ENCODE measurements around the gene GLI2. TPM values are rescaled to one million over a fixed set of nuclear protein-coding genes. Genes with fewer than 3 reads are reported as not detected.

Gene GLI2
- total RNA-seq, 1 experiment from 2014 or later: 3.4 TPM

- CTCF ChIA-PET: no interaction called here
- no peak for ATAC-seq
- H3K4me1 ChIP-seq (ENCODE audit: control insufficient read depth in 1 of 2, insufficient read depth in 2 of 2, low read length in 2 of 2): peaks cover 27 to 32% of the 10 kb centered on the region in 2 experiments
These were observed 34.5 kb downstream of the GLI2 start for GRCh38 chr2:120770176-120770575.

GRCh38 chr2:120770641-120771040, 35.0 kb downstream of the GLI2 start:
- DNase-seq (ENCODE audit: low read depth, low spot score): no peak
- H3K27ac ChIP-seq (ENCODE audit: low read depth, low read length): peak overlapping the region; percentile 71
- intact Hi-C loops (cut with micrococcal nuclease): no loop called here
- TF ChIP-seq CBX3 (IDR thresholded peaks at IDR 0.05; ENCODE audit: low read depth) (no peak), POLR2AphosphoS5 (IDR thresholded peaks at IDR 0.05; ENCODE audit: low read depth, low read length) (no peak), CTCF (IDR thresholded peaks at IDR 0.05 in 2 of 3, conservative IDR thresholded peaks at IDR 0.05 in 1 of 3; ENCODE audit: borderline replicate concordance in 1 of 3, insufficient read depth in 1 of 3, low read depth in 2 of 3, low read length in 2 of 3) (no peak), FOSL1 (IDR thresholded peaks at IDR 0.05; ENCODE audit: low read depth) (no peak), SP1 (IDR thresholded peaks at IDR 0.05; ENCODE audit: low read depth) (no peak)
- H3K4me3 ChIP-seq (replicated peaks in 1 of 2; ENCODE audit: low read depth in 1 of 2, low read length in 2 of 2): peak overlapping the region in 1 of 2 experiments; percentile 22; a peak in 2 of 4 replicates
- H3K4me2 ChIP-seq (ENCODE audit: low read length): peak overlapping the region; percentile 73
- no peaks in the 10 kb centered on the region for H3K79me2 ChIP-seq (ENCODE audit: insufficient read depth, low read length)
- no peaks in the 10 kb centered on the region for H3K9me2 ChIP-seq (ENCODE audit: insufficient read depth)
- ChIA-PET RAD21 (ENCODE audit: low non-redundant PET in 1 of 2, low total read pairs in 2 of 2, uncharacterized antibody in 2 of 2, unreplicated experiment in 2 of 2) (no interaction called here), POLR2A (interaction anchor here (1.0 to 1.3 kb wide), 2 partner anchors 10 to 20 kb away, joined by 3 read pairs; no protein-coding TSS in a partner anchor), CTCF (no interaction called here)
- no peak overlapping the region for H2AFZ ChIP-seq (ENCODE audit: low read depth, low read length, poor library complexity, severe bottlenecking)
- no TSS peak for BruUV-seq (replicated peaks)
- no peaks in the 10 kb centered on the region for H3K9me3 ChIP-seq (ENCODE audit: control insufficient read depth in 1 of 2, insufficient read depth in 1 of 2, low read depth in 1 of 2, low read length in 2 of 2)
- ATAC-seq: no peak
- no peaks in the 10 kb centered on the region for H4K20me1 ChIP-seq (ENCODE audit: insufficient read depth)
- H3K4me1 ChIP-seq (ENCODE audit: control insufficient read depth in 1 of 2, insufficient read depth in 2 of 2, low read length in 2 of 2): peaks cover 27 to 32% of the 10 kb centered on the region in 2 experiments
- no peaks in the 10 kb centered on the region for H3K27me3 ChIP-seq (ENCODE audit: insufficient read depth, low read length)
- H3K9ac ChIP-seq (ENCODE audit: low read length): peak overlapping the region; percentile 11; the same call in 1 of the 2 replicates
- no peaks in the 10 kb centered on the region for H3K36me3 ChIP-seq (ENCODE audit: control insufficient read depth in 1 of 2, insufficient read depth in 2 of 2, low read length in 2 of 2)

More at GRCh38 chr2:120770176-120770575, 34.5 kb downstream of the GLI2 start:
- RAD21 ChIA-PET (ENCODE audit: low non-redundant PET in 1 of 2, low total read pairs in 2 of 2, uncharacterized antibody in 2 of 2, unreplicated experiment in 2 of 2): no interaction called here
- Histone ChIP-seq H3K27me3 (ENCODE audit: insufficient read depth, low read length) (no peaks in the 10 kb centered on the region), H3K79me2 (ENCODE audit: insufficient read depth, low read length) (no peaks in the 10 kb centered on the region), H3K36me3 (ENCODE audit: control insufficient read depth in 1 of 2, insufficient read depth in 2 of 2, low read length in 2 of 2) (no peaks in the 10 kb centered on the region), H3K4me3 (replicated peaks in 1 of 2; ENCODE audit: low read depth in 1 of 2, low read length in 2 of 2) (no peak overlapping the region), H3K9ac (ENCODE audit: low read length) (no peak overlapping the region), H3K27ac (ENCODE audit: low read depth, low read length) (peak overlapping the region; percentile 71; the same call in 1 of the 2 replicates), H3K9me3 (ENCODE audit: control insufficient read depth in 1 of 2, insufficient read depth in 1 of 2, low read depth in 1 of 2, low read length in 2 of 2) (no peaks in the 10 kb centered on the region), H2AFZ (ENCODE audit: low read depth, low read length, poor library complexity, severe bottlenecking) (no peak overlapping the region), H3K9me2 (ENCODE audit: insufficient read depth) (no peaks in the 10 kb centered on the region), H3K4me2 (ENCODE audit: low read length) (peak overlapping the region; percentile 73), H4K20me1 (ENCODE audit: insufficient read depth) (no peaks in the 10 kb centered on the region)
- intact Hi-C loops (cut with micrococcal nuclease): no loop called here
- no TSS peak for BruUV-seq (replicated peaks)
- TF ChIP-seq FOSL1 (IDR thresholded peaks at IDR 0.05; ENCODE audit: low read depth) (no peak), SIN3A (IDR thresholded peaks at IDR 0.05; ENCODE audit: low read depth) (no peak), CTCF (IDR thresholded peaks at IDR 0.05 in 2 of 3, conservative IDR thresholded peaks at IDR 0.05 in 1 of 3; ENCODE audit: borderline replicate concordance in 1 of 3, insufficient read depth in 1 of 3, low read depth in 2 of 3, low read length in 2 of 3) (0 out of 6 replicates have a peak, but pooled peaks of 1 of the 3 experiments have one; percentile 0)
- no peak for DNase-seq (ENCODE audit: low read depth, low spot score)
- POLR2A ChIA-PET: interaction anchor here (1.3 kb wide), 1 partner anchor 11 kb away, joined by 3 read pairs; no protein-coding TSS in a partner anchor

Data from HCT116 (cell line).